ENCODE results near the gene PNPLA3. TPM values are rescaled to one million over a fixed set of nuclear protein-coding genes. Genes with fewer than 3 reads are reported as not detected.

The PNPLA3 gene
- total RNA-seq, 1 experiment from 2014 or later: 17.5 TPM

- WGBS (ENCODE audit: extremely low coverage, insufficient read length, low lambda C conversion rate): no CpG with 5 or more reads among the region's 7 CpGs
- Histone ChIP-seq H3K27ac (ENCODE audit: insufficient read length, low read depth, low read length) (no peak overlapping the region), H4K5ac (ENCODE audit: insufficient read length, low read depth, low read length) (no peak overlapping the region), H2BK15ac (ENCODE audit: low read depth, low read length) (no peak overlapping the region), H3K23me2 (ENCODE audit: insufficient read length, low read depth, low read length, poor library complexity, severe bottlenecking) (peaks cover 8% of the 10 kb centered on the region), H2BK12ac (ENCODE audit: insufficient read length, low read depth, low read length) (no peak overlapping the region), H3K56ac (ENCODE audit: insufficient read length, low read depth, low read length) (no peak overlapping the region), H4K8ac (replicated peaks; ENCODE audit: insufficient read length, low read depth, low read length) (no peak overlapping the region), H4K91ac (ENCODE audit: insufficient read length, low read depth, low read length) (no peak overlapping the region), H3K18ac (ENCODE audit: insufficient read length, low read depth, low read length) (no peak overlapping the region), H3T11ph (ENCODE audit: low read length) (no peak overlapping the region), H3K14ac (ENCODE audit: insufficient read depth, low read length) (no peak overlapping the region), H3K79me1 (ENCODE audit: insufficient read depth, low read depth, low read length, poor library complexity, severe bottlenecking) (no peaks in the 10 kb centered on the region), H2AK5ac (ENCODE audit: insufficient read length, low read length) (no peak overlapping the region), H3K9me3 (ENCODE audit: control insufficient read depth, low read depth, low read length) (no peaks in the 10 kb centered on the region), H3K4me2 (ENCODE audit: insufficient read depth, insufficient read length, low read length) (peak overlapping the region; percentile 64), H3K27me3 (ENCODE audit: insufficient read depth, low read length) (no peaks in the 10 kb centered on the region), H2BK5ac (ENCODE audit: insufficient read length, low read length) (no peak overlapping the region), H4K20me1 (ENCODE audit: control insufficient read depth, insufficient read depth, insufficient read length) (no peaks in the 10 kb centered on the region), H3K9ac (ENCODE audit: extremely low read depth, insufficient read length, low read length) (no peak overlapping the region), H3K23ac (ENCODE audit: insufficient read length, low read depth, low read length) (no peak overlapping the region), H2BK120ac (ENCODE audit: low read depth, low read length, poor library complexity, severe bottlenecking) (no peak overlapping the region), H3K4me1 (ENCODE audit: insufficient read depth, low read length) (peaks cover 8% of the 10 kb centered on the region; the same call in 1 of the 2 replicates), H2AFZ (ENCODE audit: low read length) (no peak overlapping the region), H3K4ac (ENCODE audit: low read depth, low read length) (no peak overlapping the region), H2BK20ac (ENCODE audit: low read depth, low read length, poor library complexity, severe bottlenecking) (no peak overlapping the region), H3K79me2 (ENCODE audit: insufficient read depth, low read length) (no peaks in the 10 kb centered on the region)
- H3K4me1 Mint-ChIP-seq: peaks cover 29 to 35% of the 10 kb centered on the region in 2 experiments
- peak overlapping the region; percentile 95 to 97 for H3K4me3 Mint-ChIP-seq
- H3K9me3 Mint-ChIP-seq: no peaks in the 10 kb centered on the region
- peaks cover 4% of the 10 kb centered on the region for H3K27me3 Mint-ChIP-seq (ENCODE audit: low read depth)
- peaks cover 0 to 2% (median 0%) of the 10 kb centered on the region in 3 experiments; a peak in 1 of 7 replicates for H3K36me3 Mint-ChIP-seq (ENCODE audit: insufficient read depth in 1 of 3, low read depth in 3 of 3)
- no peak for TF ChIP-seq CTCF (conservative IDR thresholded peaks at IDR 0.05)
- peak overlapping the region in 2 of 3 experiments; percentile 22 to 62; a peak in 1 of 7 replicates for H3K27ac Mint-ChIP-seq
- no peak for DNase-seq
Observed at GRCh38 chr22:43953988-43954785, 30.6 kb downstream of the PNPLA3 start.
